Ovary (tissue), 3 donors: ENCODE measurements around the gene FOXP1.

Experiments used
- EP300 ChIP-seq: sonication (generic); formaldehyde crosslinking; IDR thresholded peaks from one replicate; pipeline ENCODE4 v1.6.1; 2017; ENCODE audit warnings: antibody characterized with exemption
- POLR2A ChIP-seq: fragments of 450-650 bp; IDR thresholded peaks from one replicate; pipeline ENCODE4 v1.6.1; 2017; ENCODE audit warnings: antibody characterized with exemption, mild to moderate bottlenecking, moderate library complexity
- TF ChIP-seq, protein P1 (sequence below), 3 donors: fragments of 450-650 bp in 2 of 3; fragments of 200-600 bp in 1 of 3; IDR thresholded peaks; one replicate each; pipeline versions ENCODE4 v1.5.1 to v1.8.0; 2016 to 2022; ENCODE audit warnings: antibody characterized with exemption in 3 of 3, mild to moderate bottlenecking in 1 of 3
- donor health status: DM: no; HTN: no; CAD: no.

DNA sequence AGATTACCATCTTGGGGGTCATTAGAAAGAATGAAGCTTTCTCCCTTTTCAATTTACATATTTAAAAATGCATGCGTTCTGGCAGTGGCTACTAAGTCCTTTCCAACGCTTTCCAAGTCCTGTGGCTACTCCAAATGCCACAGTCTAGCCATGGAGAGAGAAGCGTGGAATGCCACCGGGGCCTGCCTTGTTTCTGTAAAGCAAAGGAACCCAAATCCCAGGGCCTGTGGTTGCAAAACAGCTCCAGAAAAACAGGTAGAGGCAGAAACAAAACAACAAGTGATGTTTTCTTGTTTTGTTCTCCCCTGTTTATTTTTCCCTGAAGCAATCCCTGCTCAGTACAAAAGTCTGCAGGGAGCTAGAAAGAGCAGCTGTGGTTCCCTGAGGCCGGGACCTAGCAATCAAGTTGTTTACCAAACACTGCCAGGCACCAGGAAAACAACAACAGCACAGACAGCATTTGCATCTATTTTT, 85.5 kb downstream of the FOXP1 start:
- TF ChIP-seq POLR2A (no peak), EP300 (no peak)
- TF ChIP-seq, protein P1, sequence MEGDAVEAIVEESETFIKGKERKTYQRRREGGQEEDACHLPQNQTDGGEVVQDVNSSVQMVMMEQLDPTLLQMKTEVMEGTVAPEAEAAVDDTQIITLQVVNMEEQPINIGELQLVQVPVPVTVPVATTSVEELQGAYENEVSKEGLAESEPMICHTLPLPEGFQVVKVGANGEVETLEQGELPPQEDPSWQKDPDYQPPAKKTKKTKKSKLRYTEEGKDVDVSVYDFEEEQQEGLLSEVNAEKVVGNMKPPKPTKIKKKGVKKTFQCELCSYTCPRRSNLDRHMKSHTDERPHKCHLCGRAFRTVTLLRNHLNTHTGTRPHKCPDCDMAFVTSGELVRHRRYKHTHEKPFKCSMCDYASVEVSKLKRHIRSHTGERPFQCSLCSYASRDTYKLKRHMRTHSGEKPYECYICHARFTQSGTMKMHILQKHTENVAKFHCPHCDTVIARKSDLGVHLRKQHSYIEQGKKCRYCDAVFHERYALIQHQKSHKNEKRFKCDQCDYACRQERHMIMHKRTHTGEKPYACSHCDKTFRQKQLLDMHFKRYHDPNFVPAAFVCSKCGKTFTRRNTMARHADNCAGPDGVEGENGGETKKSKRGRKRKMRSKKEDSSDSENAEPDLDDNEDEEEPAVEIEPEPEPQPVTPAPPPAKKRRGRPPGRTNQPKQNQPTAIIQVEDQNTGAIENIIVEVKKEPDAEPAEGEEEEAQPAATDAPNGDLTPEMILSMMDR (IDR thresholded peaks at IDR 0.05), result no peak
